Activated B cell treated with CpG ODN at 0.5 μM for 24 hours (primary cell): ENCODE data around the gene TCF3. TPM values are rescaled to one million over a fixed set of nuclear protein-coding genes. Genes with fewer than 3 reads are reported as not detected.
A peak's percentile ranks its signal among the peaks of the same experiment; 100 is the strongest.

Experiments used
- ATAC-seq: fragments of 200-7000 bp; cut with Tn5 transposase; one replicate; pipeline ENCODE4 v1.10.0; 2021; ENCODE audit warnings: low read depth, mild to moderate bottlenecking, moderate library complexity
- CTCF ChIA-PET: fragments of 350-600 bp; sonication (Branson Sonifier 250); formaldehyde crosslinking; loops from one replicate; lab custom pipeline; 2021; ENCODE audit warnings: antibody characterized with exemption; lab: Charles Lee
- POLR2A ChIA-PET: fragments of 350-600 bp; sonication (Branson Sonifier 250); formaldehyde crosslinking; loops from one replicate; lab custom pipeline; 2021; ENCODE audit warnings: antibody characterized with exemption; lab: Charles Lee
- DNase-seq: peaks from one replicate; pipeline ENCODE4 v3.0.0; 2022
- H3K27ac Mint-ChIP-seq: one replicate; pipeline ENCODE4 v1.8.0; 2020; ENCODE audit warnings: mixed read lengths
- H3K27me3 Mint-ChIP-seq: one replicate; pipeline ENCODE4 v1.8.0; 2021; ENCODE audit warnings: mixed read lengths
- H3K36me3 Mint-ChIP-seq: one replicate; pipeline ENCODE4 v1.8.0; 2021; ENCODE audit warnings: low read depth, mixed read lengths
- H3K4me1 Mint-ChIP-seq: one replicate; pipeline ENCODE4 v1.8.0; 2021; ENCODE audit warnings: mixed read lengths
- H3K4me3 Mint-ChIP-seq: one replicate; pipeline ENCODE4 v1.8.0; 2020; ENCODE audit warnings: mild to moderate bottlenecking, mixed read lengths
- H3K9me3 Mint-ChIP-seq: one replicate; pipeline ENCODE4 v1.8.0; 2020; ENCODE audit warnings: mixed read lengths
- intact Hi-C: fragments of 100-400 bp; cut with micrococcal nuclease; formaldehyde crosslinking; loops from one replicate; pipeline ENCODE4 v1.15.1; 2024
- total RNA-seq: library from RNA; stranded (reverse); gene quantifications from 2 replicates; pipeline ENCODE4 v1.2.3, GENCODE V29; 2022
- TF ChIP-seq, protein P1 (sequence below): fragments of 200-600 bp; IDR thresholded peaks from one replicate; pipeline ENCODE4 v1.8.0; 2022; ENCODE audit warnings: antibody characterized with exemption, mild to moderate bottlenecking

The TCF3 gene
- total RNA-seq, 1 donor from 2014 or later, result 143 TPM

DNA sequence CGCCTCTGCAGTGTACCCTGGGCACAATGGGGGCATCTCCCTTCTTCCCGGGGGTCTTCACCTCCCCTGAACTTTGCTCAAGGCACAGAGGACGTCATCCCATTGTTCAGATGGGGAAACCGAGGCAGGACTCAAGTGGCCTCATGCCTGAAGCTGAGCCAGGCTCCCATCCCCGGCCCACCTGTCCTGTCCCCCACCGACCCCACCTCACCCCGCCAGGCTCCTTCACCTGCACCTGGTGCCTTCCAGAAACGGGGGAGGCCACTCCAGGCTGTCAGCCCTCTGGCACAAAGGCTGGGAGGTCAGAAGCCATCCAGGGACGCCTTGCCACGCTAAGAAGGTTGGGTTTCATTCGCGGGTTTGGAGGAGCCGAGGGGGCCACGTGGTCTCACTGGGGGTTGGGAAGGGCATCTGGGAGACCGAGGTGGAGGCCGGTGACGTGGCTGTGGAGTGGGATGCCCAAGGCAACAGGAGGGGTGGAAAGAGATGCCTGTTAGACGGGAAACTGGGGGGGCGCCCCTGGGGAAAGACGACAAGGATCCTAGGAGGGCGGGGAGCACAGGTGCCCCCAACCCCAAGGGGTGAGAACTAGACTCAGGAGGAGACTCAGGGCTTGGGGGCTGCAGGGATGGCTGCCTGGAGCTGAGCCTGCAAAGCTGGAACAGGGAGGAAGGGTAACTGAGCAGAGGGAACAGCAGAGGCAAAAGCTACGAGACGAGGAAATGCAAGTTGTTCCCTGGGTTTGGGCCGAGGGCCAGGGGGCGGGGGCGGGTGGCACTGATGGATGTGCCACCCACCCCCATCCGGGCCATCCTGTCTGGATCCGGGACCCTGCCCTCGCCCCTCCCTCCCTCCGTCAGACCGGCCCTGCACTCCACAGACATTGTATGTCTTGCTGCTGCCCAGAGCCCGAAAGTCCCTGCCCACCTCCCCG, 6.0 kb upstream of the TCF3 start:
- no peak overlapping the region for H3K4me3 Mint-ChIP-seq
- intact Hi-C loops, result no loop called here
- H3K4me1 Mint-ChIP-seq, result peaks cover 57% of the 10 kb centered on the region
- H3K9me3 Mint-ChIP-seq, result no peaks in the 10 kb centered on the region
- peak overlapping the region; percentile 53 for H3K27ac Mint-ChIP-seq
- TF ChIP-seq, protein P1, sequence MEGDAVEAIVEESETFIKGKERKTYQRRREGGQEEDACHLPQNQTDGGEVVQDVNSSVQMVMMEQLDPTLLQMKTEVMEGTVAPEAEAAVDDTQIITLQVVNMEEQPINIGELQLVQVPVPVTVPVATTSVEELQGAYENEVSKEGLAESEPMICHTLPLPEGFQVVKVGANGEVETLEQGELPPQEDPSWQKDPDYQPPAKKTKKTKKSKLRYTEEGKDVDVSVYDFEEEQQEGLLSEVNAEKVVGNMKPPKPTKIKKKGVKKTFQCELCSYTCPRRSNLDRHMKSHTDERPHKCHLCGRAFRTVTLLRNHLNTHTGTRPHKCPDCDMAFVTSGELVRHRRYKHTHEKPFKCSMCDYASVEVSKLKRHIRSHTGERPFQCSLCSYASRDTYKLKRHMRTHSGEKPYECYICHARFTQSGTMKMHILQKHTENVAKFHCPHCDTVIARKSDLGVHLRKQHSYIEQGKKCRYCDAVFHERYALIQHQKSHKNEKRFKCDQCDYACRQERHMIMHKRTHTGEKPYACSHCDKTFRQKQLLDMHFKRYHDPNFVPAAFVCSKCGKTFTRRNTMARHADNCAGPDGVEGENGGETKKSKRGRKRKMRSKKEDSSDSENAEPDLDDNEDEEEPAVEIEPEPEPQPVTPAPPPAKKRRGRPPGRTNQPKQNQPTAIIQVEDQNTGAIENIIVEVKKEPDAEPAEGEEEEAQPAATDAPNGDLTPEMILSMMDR, result no peak
- ATAC-seq (no peak), DNase-seq (no peak)
- ChIA-PET POLR2A (interaction anchor here (0.6 to 1.0 kb wide), 2 partner anchors 9 to 941 kb away, joined by 5 read pairs; no protein-coding TSS in a partner anchor), CTCF (no interaction called here)
- no peaks in the 10 kb centered on the region for H3K36me3 Mint-ChIP-seq
- no peaks in the 10 kb centered on the region for H3K27me3 Mint-ChIP-seq

DNA sequence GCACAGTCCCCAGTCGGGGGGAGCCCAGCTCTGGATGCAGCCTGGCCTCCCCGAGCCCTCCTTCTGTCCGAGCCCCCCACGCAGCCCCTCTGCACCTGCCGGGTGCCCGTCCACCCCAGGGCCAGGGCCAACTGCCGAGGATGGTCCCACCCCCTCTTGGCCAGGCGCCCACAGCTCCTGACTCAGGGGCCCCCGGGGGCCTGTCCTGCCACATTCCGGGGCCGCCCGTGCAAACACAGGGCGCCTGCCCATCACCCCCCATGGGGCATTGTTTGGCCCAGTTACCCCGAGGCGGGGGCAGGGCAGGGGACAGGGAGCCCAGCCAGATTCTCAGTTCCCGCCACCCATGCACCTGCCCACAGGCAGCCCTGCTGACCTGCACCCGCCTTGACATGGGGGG, 5.3 kb upstream of the TCF3 start:
- Mint-ChIP-seq H3K4me3 (no peak overlapping the region), H3K9me3 (no peaks in the 10 kb centered on the region), H3K27me3 (no peaks in the 10 kb centered on the region), H3K36me3 (no peaks in the 10 kb centered on the region), H3K4me1 (peaks cover 57% of the 10 kb centered on the region), H3K27ac (no peak overlapping the region)
- ATAC-seq (no peak), DNase-seq (no peak)
- TF ChIP-seq, protein P1, result no peak
- ChIA-PET CTCF (no interaction called here), POLR2A (interaction anchor here (0.6 kb wide), 1 partner anchor 9 kb away, joined by 9 read pairs; no protein-coding TSS in a partner anchor)
- intact Hi-C loops, result no loop called here

DNA sequence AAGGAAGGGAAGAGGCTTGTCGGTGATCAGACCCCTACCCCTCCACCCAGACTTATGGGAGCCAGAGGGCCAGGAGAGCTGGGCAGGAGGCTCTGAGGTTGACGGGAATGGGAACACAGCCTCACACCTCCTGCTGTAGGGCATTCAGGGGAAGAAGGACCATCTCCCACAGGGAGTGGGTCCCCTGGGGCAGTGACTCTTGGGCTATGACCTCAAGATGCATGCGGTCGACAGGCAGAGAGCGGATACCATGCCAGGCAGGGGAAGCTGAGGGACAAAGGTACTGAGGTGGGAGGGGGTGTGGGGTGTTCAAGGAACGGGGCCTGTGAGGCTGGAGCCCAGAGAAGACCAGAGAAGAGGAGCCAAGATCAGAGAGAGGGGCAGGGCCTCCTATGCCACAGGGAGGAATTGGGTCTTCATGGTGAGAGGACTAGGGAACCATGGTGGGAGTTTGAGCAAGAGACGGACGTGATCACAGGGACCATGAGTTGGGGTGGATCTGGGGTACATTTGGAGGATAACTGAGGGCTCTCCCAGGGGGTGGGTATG, 4.6 kb upstream of the TCF3 start:
- Mint-ChIP-seq H3K4me1 (peaks cover 53% of the 10 kb centered on the region), H3K27ac (peak overlapping the region; percentile 59), H3K9me3 (no peaks in the 10 kb centered on the region), H3K36me3 (no peaks in the 10 kb centered on the region), H3K4me3 (no peak overlapping the region), H3K27me3 (no peaks in the 10 kb centered on the region)
- ChIA-PET CTCF (no interaction called here), POLR2A (interaction anchor here (0.6 to 1.8 kb wide), 2 partner anchors 9 to 12 kb away, joined by 4 to 9 read pairs; no protein-coding TSS in a partner anchor)
- no peak for ATAC-seq
- DNase-seq, result no peak
- TF ChIP-seq, protein P1, result no peak
- intact Hi-C loops, result no loop called here

DNA sequence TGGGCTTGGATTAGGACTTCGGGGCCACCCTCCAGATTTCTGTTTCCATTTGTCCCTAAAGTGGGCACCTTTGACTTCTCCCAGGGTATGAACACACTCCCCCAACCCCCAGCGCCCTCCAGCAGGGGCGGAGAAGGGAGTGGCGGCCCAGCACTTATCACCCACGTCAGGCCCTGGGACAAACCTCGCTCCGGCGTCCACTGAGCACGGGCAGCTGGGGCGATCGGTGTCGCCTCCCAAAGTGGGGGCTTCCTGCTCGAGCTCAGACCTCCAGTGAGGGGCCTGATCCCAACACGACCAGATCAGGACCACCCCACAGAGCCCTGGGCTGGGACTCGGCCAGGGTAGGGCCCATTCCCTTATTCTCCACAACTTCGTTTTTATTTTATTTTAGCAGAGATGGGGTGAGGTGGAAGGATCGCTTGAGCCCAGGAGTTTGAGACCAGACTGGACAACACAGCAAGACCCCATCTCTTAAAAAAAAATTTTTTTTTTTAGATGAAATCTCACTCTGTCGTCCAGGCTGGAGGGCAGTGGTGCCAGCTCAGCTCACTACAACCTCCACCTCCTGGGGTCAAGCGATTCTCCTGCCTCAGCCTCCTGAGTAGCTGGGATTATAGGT, 3.7 kb upstream of the TCF3 start:
- POLR2A ChIA-PET, result interaction anchor here (0.7 to 1.8 kb wide), 2 partner anchors 13 to 410 kb away, joined by 3 to 4 read pairs; no protein-coding TSS in a partner anchor
- peaks cover 2% of the 10 kb centered on the region for H3K36me3 Mint-ChIP-seq
- CTCF ChIA-PET, result interaction anchor here (2.0 kb wide), 1 partner anchor 16 kb away, joined by 6 read pairs; no protein-coding TSS in a partner anchor
- H3K4me1 Mint-ChIP-seq, result peaks cover 50% of the 10 kb centered on the region
- ATAC-seq (no peak), DNase-seq (no peak)
- intact Hi-C loops, result no loop called here
- H3K27me3 Mint-ChIP-seq, result no peaks in the 10 kb centered on the region
- TF ChIP-seq, protein P1, result no peak
- H3K4me3 Mint-ChIP-seq, result no peak overlapping the region
- H3K9me3 Mint-ChIP-seq, result no peaks in the 10 kb centered on the region
- peak overlapping the region; percentile 12 for H3K27ac Mint-ChIP-seq
